ENCODE measurements around the gene MUC7. TPM values are rescaled to one million over a fixed set of nuclear protein-coding genes. Genes with fewer than 3 reads are reported as not detected.

The MUC7 gene
- total RNA-seq, 2 donors from 2014 or later, result not detected

GRCh38 chr4:70530997-70531396, 59.0 kb downstream of the MUC7 start:
- intact Hi-C loops (cut with DNase I), result no loop called here
- DNase-seq (ENCODE audit: low spot score), result no peak

GRCh38 chr4:70531981-70532380, 60.0 kb downstream of the MUC7 start:
- no peak for DNase-seq (ENCODE audit: low spot score)
- intact Hi-C loops (cut with DNase I), result no loop called here

Other genes with a start within 250 kb of the MUC7 start
- gene FDCSP, start 246.1 kb upstream of the MUC7 start, total RNA-seq, result not detected
- not detected for gene CSN3, start 229.6 kb upstream of the MUC7 start, total RNA-seq
- gene CABS1, start 137.2 kb upstream of the MUC7 start, total RNA-seq, result not detected
- gene SMR3A, start 111.4 kb upstream of the MUC7 start, total RNA-seq, result not detected
- not detected for gene SMR3B, start 89.1 kb upstream of the MUC7 start, total RNA-seq
- gene OPRPN, start 74.3 kb upstream of the MUC7 start, total RNA-seq, result not detected
- gene AMTN, start 46.4 kb downstream of the MUC7 start, total RNA-seq, result not detected
- not detected for gene AMBN, start 120.1 kb downstream of the MUC7 start, total RNA-seq
- gene ENAM, start 156.5 kb downstream of the MUC7 start, total RNA-seq, result under 1 TPM; 0.14 to 0.62 TPM
- gene JCHAIN, start 194.3 kb downstream of the MUC7 start, total RNA-seq, result 10 to 100 TPM in 1 of 2 donors, 1 to 10 TPM in 1; 8.8 to 12.8 TPM
- 10 to 100 TPM; 22.0 to 23.2 TPM for gene UTP3, start 216.3 kb downstream of the MUC7 start, total RNA-seq
- 10 to 100 TPM; 58.5 to 62.3 TPM for gene RUFY3, start 249.8 kb downstream of the MUC7 start, total RNA-seq

Data from posterior vena cava (tissue), 2 donors.